ENCODE measurements around the gene TNS1. TPM values are rescaled to one million over a fixed set of nuclear protein-coding genes. Genes with fewer than 3 reads are reported as not detected.

TNS1 gene
- total RNA-seq, 1 donor from 2014 or later = 0.13 TPM

- intact Hi-C loops (cut with micrococcal nuclease) = no loop called here
- CTCF ChIA-PET = no interaction called here
- no peak overlapping the region for H3K4me3 Mint-ChIP-seq
These were observed 70.8 kb downstream of the TNS1 start for GRCh38 chr2:217931846-217932560.

GRCh38 chr2:217930761-217931563, 71.8 kb downstream of the TNS1 start:
- no peak for TF ChIP-seq CTCF (IDR thresholded peaks at IDR 0.05)
- DNase-seq = no peak
- no peak overlapping the region for H3K4me3 Mint-ChIP-seq
- ChIA-PET POLR2A (no interaction called here), CTCF (no interaction called here)
- no peaks in the 10 kb centered on the region for H3K36me3 Mint-ChIP-seq (ENCODE audit: low read depth)
- intact Hi-C loops (cut with micrococcal nuclease) = no loop called here
- H3K9me3 Mint-ChIP-seq = no peaks in the 10 kb centered on the region
- ATAC-seq (ENCODE audit: low read depth) = no peak
- H3K27me3 Mint-ChIP-seq = peaks cover 6% of the 10 kb centered on the region
- H3K4me1 Mint-ChIP-seq = peaks cover 3% of the 10 kb centered on the region
- H3K27ac Mint-ChIP-seq = no peak overlapping the region

More at GRCh38 chr2:217931846-217932560, 70.8 kb downstream of the TNS1 start:
- ATAC-seq (ENCODE audit: low read depth) = no peak
- Mint-ChIP-seq H3K9me3 (no peaks in the 10 kb centered on the region), H3K27ac (no peak overlapping the region), H3K27me3 (peaks cover 8% of the 10 kb centered on the region), H3K4me1 (peaks cover 3% of the 10 kb centered on the region), H3K36me3 (ENCODE audit: low read depth) (no peaks in the 10 kb centered on the region)
- POLR2A ChIA-PET = no interaction called here
- DNase-seq = no peak
- no peak for TF ChIP-seq CTCF (IDR thresholded peaks at IDR 0.05)

GRCh38 chr2:217929757-217930707, 72.8 kb downstream of the TNS1 start:
- Mint-ChIP-seq H3K4me1 (peaks cover 3% of the 10 kb centered on the region), H3K36me3 (ENCODE audit: low read depth) (no peaks in the 10 kb centered on the region), H3K4me3 (no peak overlapping the region), H3K27me3 (peaks cover 6% of the 10 kb centered on the region), H3K9me3 (no peaks in the 10 kb centered on the region), H3K27ac (no peak overlapping the region)
- ATAC-seq (ENCODE audit: low read depth) (no peak), DNase-seq (no peak)
- no peak for TF ChIP-seq CTCF (IDR thresholded peaks at IDR 0.05)
- ChIA-PET CTCF (no interaction called here), POLR2A (no interaction called here)
- intact Hi-C loops (cut with micrococcal nuclease) = no loop called here

GRCh38 chr2:217929272-217929671, 73.5 kb downstream of the TNS1 start:
- Mint-ChIP-seq H3K36me3 (ENCODE audit: low read depth) (no peaks in the 10 kb centered on the region), H3K4me3 (no peak overlapping the region), H3K27ac (no peak overlapping the region), H3K27me3 (peaks cover 6% of the 10 kb centered on the region), H3K9me3 (no peaks in the 10 kb centered on the region), H3K4me1 (no peaks in the 10 kb centered on the region)
- POLR2A ChIA-PET = no interaction called here
- DNase-seq (no peak), ATAC-seq (ENCODE audit: low read depth) (no peak)
- intact Hi-C loops (cut with micrococcal nuclease) = no loop called here
- CTCF ChIA-PET = no interaction called here
- no peak for TF ChIP-seq CTCF (IDR thresholded peaks at IDR 0.05)

Measured in activated B cell treated with CpG ODN at 0.5 μM for 24 hours (primary cell).